Heart left ventricle (tissue), 13 donors: Measurements from ENCODE around the gene OPN4.

Experiments
- CTCF ChIP-seq, 12 donors: fragments of 200-600 bp; sonication (generic) in 4 of 12; IDR thresholded peaks; one replicate each; pipeline versions ENCODE4 v1.5.0 to v1.8.0; 2018 to 2022; ENCODE audit warnings: antibody characterized with exemption in 12 of 12, mild to moderate bottlenecking in 5 of 12
- POLR2A ChIP-seq, 2 donors: fragments of 450-650 bp; IDR thresholded peaks; one replicate each; pipeline ENCODE4 v1.6.1; 2017; ENCODE audit warnings: antibody characterized with exemption in 2 of 2, mild to moderate bottlenecking in 2 of 2, moderate library complexity in 2 of 2
- donor health status: ischemic (EF 13 %, LVEDD 7.1; RV severe dilation, severe dysfunction).
- donor health status: DM: no; HTN: yes; CAD: no.
- donor health status: DM: no; HTN: no; CAD: no.
- donor health status: ischemic (EF 25% LVEDD 6.9; RV normal size, moderate dysfunction).
- donor health status: ischemic (EF 25% LVEDD 5.7; RV mildly dilated, moderate dysfunction).
- donor health status: ischemic (EF 35%, LVEDD 5.7; RV mildly dilated, moderate dysfunction).
- donor health status: nonischemic (EF 11% LVEDD 7.7; RV severe dilation, severe dysfunction).
- donor health status: DM: yes; HTN: yes; CAD: no.
- donor health status: PGD.
- donor health status: ischemic (EF 29% LVEDD 5.4; RV normal size, mild dysfunction).
- donor health status: nonischemic (EF 23%, LVEDD 6.1; RV moderate dilation, normal function).

- no peak for TF ChIP-seq CTCF (IDR thresholded peaks at IDR 0.05)
- TF ChIP-seq POLR2A (IDR thresholded peaks at IDR 0.05): no peak
These were observed 52.6 kb downstream of the OPN4 start for GRCh38 chr10:86706977-86707376.
